ENCODE results near the gene IRF2BPL. TPM values are rescaled to one million over a fixed set of nuclear protein-coding genes. Genes with fewer than 3 reads are reported as not detected.

Gene IRF2BPL
- total RNA-seq, 1 experiment from 2014 or later = 74.6 TPM

DNA sequence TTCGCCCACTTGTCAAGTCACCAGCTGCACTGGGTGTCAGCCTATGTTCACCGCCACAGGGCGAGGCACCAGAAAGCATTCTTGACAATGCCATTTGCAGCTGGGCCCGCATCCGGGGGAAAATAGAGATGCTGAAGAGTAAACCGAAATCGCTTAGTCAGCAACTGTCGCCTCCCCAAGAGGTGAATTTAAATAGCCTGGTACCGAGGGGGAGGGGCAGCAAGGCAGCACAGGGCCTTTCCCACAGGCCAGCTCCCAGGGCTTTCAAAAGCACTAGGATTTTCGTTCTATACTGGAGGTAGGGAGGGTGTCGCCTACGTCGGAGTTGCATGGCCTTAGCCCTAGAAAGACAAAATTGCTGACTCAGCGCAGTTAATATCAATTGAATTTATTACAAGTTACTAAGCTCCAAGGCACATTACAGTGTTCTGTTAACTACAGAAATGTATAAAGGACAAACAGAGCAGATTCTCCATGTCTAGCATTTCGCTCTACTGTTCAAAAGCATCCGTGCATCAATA, 4.3 kb downstream of the IRF2BPL start:
- Histone ChIP-seq H2AFZ (ENCODE audit: low read depth, low read length, poor library complexity, severe bottlenecking) (no peak overlapping the region), H3K27ac (ENCODE audit: low read depth, low read length) (peak overlapping the region; percentile 86), H3K9ac (ENCODE audit: low read length) (peak overlapping the region; percentile 38; the same call in 1 of the 2 replicates), H3K9me2 (ENCODE audit: insufficient read depth) (no peaks in the 10 kb centered on the region), H3K27me3 (ENCODE audit: insufficient read depth, low read length) (no peaks in the 10 kb centered on the region), H3K4me2 (ENCODE audit: low read length) (peak overlapping the region; percentile 73), H3K4me3 (replicated peaks in 1 of 2; ENCODE audit: low read depth in 1 of 2, low read length in 2 of 2) (peak overlapping the region in 1 of 2 experiments; percentile 9; a peak in 1 of 4 replicates), H3K36me3 (ENCODE audit: control insufficient read depth in 1 of 2, insufficient read depth in 2 of 2, low read length in 2 of 2) (peaks cover 3 to 13% of the 10 kb centered on the region in 2 experiments; a peak in 1 of 4 replicates), H3K9me3 (ENCODE audit: control insufficient read depth in 1 of 2, insufficient read depth in 1 of 2, low read depth in 1 of 2, low read length in 2 of 2) (no peaks in the 10 kb centered on the region), H4K20me1 (ENCODE audit: insufficient read depth) (peaks cover 7% of the 10 kb centered on the region; the same call in 1 of the 2 replicates), H3K79me2 (ENCODE audit: insufficient read depth, low read length) (peaks cover 40% of the 10 kb centered on the region), H3K4me1 (ENCODE audit: control insufficient read depth in 1 of 2, insufficient read depth in 2 of 2, low read length in 2 of 2) (peaks cover 66 to 75% of the 10 kb centered on the region in 2 experiments)
- RAD21 ChIA-PET (ENCODE audit: low non-redundant PET in 1 of 2, low total read pairs in 2 of 2, uncharacterized antibody in 2 of 2, unreplicated experiment in 2 of 2) = interaction anchor here in 1 of 2 experiments (0.6 to 1.0 kb wide), 2 partner anchors 62 to 110 kb away, joined by 3 to 5 read pairs; no protein-coding TSS in a partner anchor
- CTCF ChIA-PET = interaction anchor here (0.8 to 4.0 kb wide), 10 partner anchors 10 to 148 kb away, joined by 3 to 19 read pairs (median 4); no protein-coding TSS in a partner anchor
- POLR2A ChIA-PET = interaction anchor here (0.6 to 3.1 kb wide), 15 partner anchors 10 to 124 kb away, joined by 3 to 15 read pairs (median 4); no protein-coding TSS in a partner anchor
- intact Hi-C loops (cut with micrococcal nuclease) = loop anchor here (10.0 kb wide), 1 partner anchor 109 kb away; no protein-coding TSS in a partner anchor
- BruUV-seq (replicated peaks) = no TSS peak
- no peak for ATAC-seq
- no peak for DNase-seq (ENCODE audit: low read depth, low spot score)
- TF ChIP-seq TCF7L2 (IDR thresholded peaks at IDR 0.05; ENCODE audit: borderline replicate concordance, extremely low read depth, insufficient read depth, insufficient read length) (no peak), JUND (IDR thresholded peaks at IDR 0.05) (no peak), EZH2phosphoT487 (IDR thresholded peaks at IDR 0.05; ENCODE audit: borderline replicate concordance) (no peak), SRF (IDR thresholded peaks at IDR 0.05; ENCODE audit: low read depth) (no peak), ZNF274 (IDR thresholded peaks at IDR 0.05; ENCODE audit: low read depth, low read length) (no peak), CEBPB (IDR thresholded peaks at IDR 0.05; ENCODE audit: low read depth) (no peak), YY1 (IDR thresholded peaks at IDR 0.05; ENCODE audit: extremely low read depth, insufficient replicate concordance, low read depth, low read length) (no peak), SIN3A (IDR thresholded peaks at IDR 0.05; ENCODE audit: low read depth) (no peak), POLR2AphosphoS5 (IDR thresholded peaks at IDR 0.05; ENCODE audit: low read depth, low read length) (no peak), ZFX (IDR thresholded peaks at IDR 0.05) (no peak), SP1 (IDR thresholded peaks at IDR 0.05; ENCODE audit: low read depth) (no peak), POLR2A (IDR thresholded peaks at IDR 0.05; ENCODE audit: borderline replicate concordance, extremely low read depth, insufficient read depth, insufficient read length) (no peak), RAD21 (IDR thresholded peaks at IDR 0.05; ENCODE audit: low read depth) (no peak)
- TF ChIP-seq, protein P1, sequence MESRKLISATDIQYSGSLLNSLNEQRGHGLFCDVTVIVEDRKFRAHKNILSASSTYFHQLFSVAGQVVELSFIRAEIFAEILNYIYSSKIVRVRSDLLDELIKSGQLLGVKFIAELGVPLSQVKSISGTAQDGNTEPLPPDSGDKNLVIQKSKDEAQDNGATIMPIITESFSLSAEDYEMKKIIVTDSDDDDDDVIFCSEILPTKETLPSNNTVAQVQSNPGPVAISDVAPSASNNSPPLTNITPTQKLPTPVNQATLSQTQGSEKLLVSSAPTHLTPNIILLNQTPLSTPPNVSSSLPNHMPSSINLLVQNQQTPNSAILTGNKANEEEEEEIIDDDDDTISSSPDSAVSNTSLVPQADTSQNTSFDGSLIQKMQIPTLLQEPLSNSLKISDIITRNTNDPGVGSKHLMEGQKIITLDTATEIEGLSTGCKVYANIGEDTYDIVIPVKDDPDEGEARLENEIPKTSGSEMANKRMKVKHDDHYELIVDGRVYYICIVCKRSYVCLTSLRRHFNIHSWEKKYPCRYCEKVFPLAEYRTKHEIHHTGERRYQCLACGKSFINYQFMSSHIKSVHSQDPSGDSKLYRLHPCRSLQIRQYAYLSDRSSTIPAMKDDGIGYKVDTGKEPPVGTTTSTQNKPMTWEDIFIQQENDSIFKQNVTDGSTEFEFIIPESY (IDR thresholded peaks at IDR 0.05; ENCODE audit: extremely low read depth, insufficient replicate concordance, low read length) = no peak
- TF ChIP-seq, protein P2, sequence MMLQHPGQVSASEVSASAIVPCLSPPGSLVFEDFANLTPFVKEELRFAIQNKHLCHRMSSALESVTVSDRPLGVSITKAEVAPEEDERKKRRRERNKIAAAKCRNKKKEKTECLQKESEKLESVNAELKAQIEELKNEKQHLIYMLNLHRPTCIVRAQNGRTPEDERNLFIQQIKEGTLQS (IDR thresholded peaks at IDR 0.05) = no peak
